OCI-LY1 (cell line): ENCODE measurements around the gene SHC1.

Experiments used
- CTCF ChIP-seq: fragments of 200-600 bp; sonication (generic), shearing (Covaris generic); IDR thresholded peaks from 2 replicates; pipeline ENCODE4 v1.5.1; 2017; ENCODE audit warnings: mild to moderate bottlenecking, antibody characterized with exemption, low read length, moderate library complexity, mixed read lengths
- EZH2 ChIP-seq: fragments of 200-600 bp; sonication (generic), shearing (Covaris generic); IDR thresholded peaks from 2 replicates; pipeline ENCODE4 v1.8.0; 2017; ENCODE audit warnings: borderline replicate concordance, mixed run types, mild to moderate bottlenecking, antibody characterized with exemption, low read length, moderate library complexity, mixed read lengths

- TF ChIP-seq EZH2 (no peak), CTCF (no peak)
These were observed 30.8 kb upstream of the SHC1 start for GRCh38 chr1:155001425-155001674.
